Glutamatergic neuron (in vitro differentiated cells): ENCODE data around the gene ZBTB5. TPM values are rescaled to one million over a fixed set of nuclear protein-coding genes. Genes with fewer than 3 reads are reported as not detected.

Source experiments
- DNase-seq: peaks from one replicate; pipeline ENCODE4 v3.0.0; 2022
- H3K27ac Mint-ChIP-seq: one replicate; pipeline ENCODE4 v1.8.0; 2020; ENCODE audit warnings: mild to moderate bottlenecking, mixed read lengths, inconsistent platforms; ENCODE audit not compliant: unreplicated experiment
- H3K27me3 Mint-ChIP-seq: one replicate; pipeline ENCODE4 v1.8.0; 2020; ENCODE audit warnings: mild to moderate bottlenecking, moderate library complexity, mixed read lengths, inconsistent platforms; ENCODE audit not compliant: unreplicated experiment
- H3K36me3 Mint-ChIP-seq: one replicate; pipeline ENCODE4 v1.8.0; 2020; ENCODE audit warnings: mild to moderate bottlenecking, mixed read lengths, inconsistent platforms; ENCODE audit not compliant: unreplicated experiment
- H3K4me1 Mint-ChIP-seq: one replicate; pipeline ENCODE4 v1.8.0; 2020; ENCODE audit warnings: mild to moderate bottlenecking, low read depth, mixed read lengths, inconsistent platforms; ENCODE audit not compliant: unreplicated experiment
- H3K4me3 Mint-ChIP-seq: one replicate; pipeline ENCODE4 v1.8.0; 2020; ENCODE audit warnings: mild to moderate bottlenecking, mixed read lengths, inconsistent platforms; ENCODE audit not compliant: unreplicated experiment
- H3K9me3 Mint-ChIP-seq: one replicate; pipeline ENCODE4 v1.8.0; 2020; ENCODE audit warnings: mild to moderate bottlenecking, moderate library complexity, mixed read lengths, inconsistent platforms; ENCODE audit not compliant: unreplicated experiment
- total RNA-seq: library from RNA; stranded (reverse); fragmentation: NEBNext Ultra II Directional; extraction: Animal tissue kit (Norgen Biotek cat#: 25700); gene quantifications from one replicate; pipeline ENCODE4 v1.2.1, GENCODE V29; 2021; ENCODE audit not compliant: unreplicated experiment
- TF ChIP-seq, protein P1 (sequence below): fragments of 200-600 bp; sonication (generic); IDR thresholded peaks from one replicate; pipeline ENCODE4 v1.5.0; 2021; ENCODE audit not compliant: partially characterized antibody, unreplicated experiment

The ZBTB5 gene
- total RNA-seq, 1 donor from 2014 or later = 14.3 TPM

DNA sequence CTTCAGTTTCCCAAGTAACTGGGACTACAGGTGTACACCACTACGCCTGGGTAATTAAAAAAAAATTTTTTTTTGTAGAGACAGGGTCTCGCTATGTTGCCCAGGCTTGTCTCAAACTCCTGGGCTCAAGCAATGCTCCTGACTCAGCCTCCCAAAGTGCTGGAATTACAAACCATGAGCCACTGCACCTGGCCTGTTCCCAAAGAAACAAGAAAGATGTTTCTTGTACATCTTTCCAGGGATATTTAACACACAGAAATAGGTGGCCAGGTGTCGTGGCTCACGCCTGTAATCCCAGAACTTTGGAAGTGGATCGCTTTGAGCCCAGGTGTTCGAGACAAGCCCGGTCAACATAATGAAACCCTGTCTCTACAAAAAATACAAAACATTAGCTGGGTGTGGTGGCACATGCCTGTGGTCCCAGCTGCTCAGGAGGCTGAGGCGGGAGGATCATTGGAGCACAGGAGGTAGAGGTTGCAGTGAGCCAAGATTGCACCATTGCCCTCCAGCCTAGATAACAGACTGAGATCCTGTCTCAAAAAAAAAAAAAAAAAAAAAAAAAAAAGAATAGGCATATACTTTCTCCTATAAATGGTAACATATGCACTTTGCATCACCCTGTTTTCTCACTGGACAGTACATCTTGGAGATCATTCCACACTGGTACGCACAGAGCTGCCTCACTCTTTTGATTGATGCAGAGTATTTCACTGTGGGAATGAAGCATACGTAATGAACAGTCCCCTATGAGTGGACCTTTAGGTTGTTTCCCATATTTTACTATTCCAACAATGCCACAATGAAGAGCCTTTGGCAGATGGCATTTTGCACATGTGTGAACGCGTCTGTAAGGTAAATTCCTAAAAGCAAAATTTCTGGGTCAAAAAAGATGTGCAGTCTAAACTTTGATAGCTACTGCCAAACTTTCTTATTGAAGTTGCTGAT lies 44.7 kb downstream of the ZBTB5 start:
- Mint-ChIP-seq H3K9me3 (peaks cover 3% of the 10 kb centered on the region), H3K4me3 (no peak overlapping the region), H3K27ac (no peak overlapping the region), H3K27me3 (peaks cover 2% of the 10 kb centered on the region), H3K4me1 (peaks cover 6% of the 10 kb centered on the region), H3K36me3 (no peaks in the 10 kb centered on the region)
- DNase-seq = no peak
- TF ChIP-seq, protein P1, sequence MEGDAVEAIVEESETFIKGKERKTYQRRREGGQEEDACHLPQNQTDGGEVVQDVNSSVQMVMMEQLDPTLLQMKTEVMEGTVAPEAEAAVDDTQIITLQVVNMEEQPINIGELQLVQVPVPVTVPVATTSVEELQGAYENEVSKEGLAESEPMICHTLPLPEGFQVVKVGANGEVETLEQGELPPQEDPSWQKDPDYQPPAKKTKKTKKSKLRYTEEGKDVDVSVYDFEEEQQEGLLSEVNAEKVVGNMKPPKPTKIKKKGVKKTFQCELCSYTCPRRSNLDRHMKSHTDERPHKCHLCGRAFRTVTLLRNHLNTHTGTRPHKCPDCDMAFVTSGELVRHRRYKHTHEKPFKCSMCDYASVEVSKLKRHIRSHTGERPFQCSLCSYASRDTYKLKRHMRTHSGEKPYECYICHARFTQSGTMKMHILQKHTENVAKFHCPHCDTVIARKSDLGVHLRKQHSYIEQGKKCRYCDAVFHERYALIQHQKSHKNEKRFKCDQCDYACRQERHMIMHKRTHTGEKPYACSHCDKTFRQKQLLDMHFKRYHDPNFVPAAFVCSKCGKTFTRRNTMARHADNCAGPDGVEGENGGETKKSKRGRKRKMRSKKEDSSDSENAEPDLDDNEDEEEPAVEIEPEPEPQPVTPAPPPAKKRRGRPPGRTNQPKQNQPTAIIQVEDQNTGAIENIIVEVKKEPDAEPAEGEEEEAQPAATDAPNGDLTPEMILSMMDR = no peak

DNA sequence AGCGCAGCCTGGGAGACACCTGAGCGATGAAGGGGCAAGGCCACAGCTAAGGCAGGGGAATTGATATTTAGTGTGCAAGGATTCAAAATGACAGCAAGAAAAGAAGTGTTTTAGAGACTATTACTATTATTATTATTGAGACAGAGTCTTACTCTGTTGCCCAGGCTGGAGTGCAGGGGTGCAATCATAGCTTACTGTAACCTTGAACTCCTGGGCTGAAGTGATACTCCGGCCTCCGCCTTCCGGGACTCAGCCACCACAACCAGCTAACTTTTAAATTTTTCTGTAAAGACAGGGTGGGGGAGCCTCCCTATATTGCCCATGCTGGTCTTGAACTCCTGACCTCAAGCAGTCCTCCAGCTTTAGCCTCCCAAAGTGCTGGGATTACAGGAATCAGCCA lies 46.0 kb downstream of the ZBTB5 start:
- no peak for DNase-seq
- H3K4me3 Mint-ChIP-seq = no peak overlapping the region
- H3K36me3 Mint-ChIP-seq = no peaks in the 10 kb centered on the region
- H3K27me3 Mint-ChIP-seq = peaks cover 8% of the 10 kb centered on the region
- H3K9me3 Mint-ChIP-seq = peaks cover 3% of the 10 kb centered on the region
- H3K27ac Mint-ChIP-seq = no peak overlapping the region
- TF ChIP-seq, protein P1 = no peak
- H3K4me1 Mint-ChIP-seq = peaks cover 11% of the 10 kb centered on the region

DNA sequence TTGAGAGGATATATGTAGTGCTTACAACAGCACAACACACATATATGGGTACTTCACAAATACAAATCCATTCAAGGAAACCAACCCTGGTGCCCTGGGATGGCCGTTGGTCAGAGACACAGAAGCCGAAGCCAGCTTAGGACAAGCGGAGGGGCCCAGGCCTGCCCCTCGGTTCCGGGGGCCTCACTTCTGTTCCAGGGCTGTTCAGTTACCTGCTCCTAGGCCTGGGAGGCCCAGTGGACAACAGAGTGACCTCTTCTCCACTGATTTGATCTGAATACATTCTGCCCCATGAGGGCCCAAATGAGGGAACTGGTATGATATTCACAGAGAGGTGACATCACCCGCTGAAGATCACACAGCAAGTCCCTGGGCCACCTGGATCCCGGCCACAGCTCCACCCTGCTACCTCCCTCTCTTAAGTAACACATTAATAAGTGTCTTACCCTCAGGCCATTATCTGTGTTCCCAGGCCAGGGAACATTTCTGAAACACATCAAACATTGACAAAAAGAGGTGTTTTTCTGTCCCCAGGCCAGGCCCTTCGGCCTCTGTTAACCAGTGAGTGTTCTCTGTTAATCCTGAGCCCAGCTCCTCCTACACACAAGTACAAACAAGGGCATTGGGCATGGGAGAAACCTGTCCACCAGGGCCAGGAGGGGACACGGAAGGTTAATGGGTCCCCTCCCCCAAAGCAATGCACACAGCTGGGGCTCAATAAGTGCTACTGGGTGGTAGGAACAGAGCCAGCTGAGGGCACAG lies 47.2 kb downstream of the ZBTB5 start:
- Mint-ChIP-seq H3K27ac (no peak overlapping the region), H3K4me1 (peaks cover 13% of the 10 kb centered on the region), H3K9me3 (peaks cover 1% of the 10 kb centered on the region), H3K27me3 (peaks cover 9% of the 10 kb centered on the region), H3K4me3 (no peak overlapping the region), H3K36me3 (no peaks in the 10 kb centered on the region)
- TF ChIP-seq, protein P1 = no peak
- DNase-seq = no peak

DNA sequence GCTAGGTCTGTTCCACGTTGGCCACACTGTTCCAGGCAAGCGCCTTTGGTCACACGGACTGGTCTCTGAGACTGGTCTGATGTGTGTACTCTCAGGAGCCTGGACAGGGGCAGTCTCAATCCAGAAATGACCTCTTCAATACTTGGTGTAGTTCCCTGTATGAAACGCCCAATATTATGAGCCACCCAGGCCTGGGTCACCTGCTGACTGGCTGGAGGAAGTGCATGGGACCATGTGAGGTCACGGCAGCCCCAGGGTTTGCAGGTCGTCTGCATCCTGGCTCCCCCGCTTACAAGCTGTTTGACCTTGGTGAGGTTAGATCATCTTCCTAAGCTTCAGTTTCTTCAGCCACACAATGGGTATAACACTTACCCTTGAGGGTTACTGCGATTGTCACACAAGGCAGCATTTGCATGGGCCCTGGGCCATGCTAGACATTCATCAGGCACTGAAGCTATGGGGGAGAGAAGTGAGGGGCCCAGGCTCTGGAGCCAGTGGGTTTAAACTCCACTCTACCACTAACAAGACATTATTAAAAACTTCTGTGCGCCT lies 47.9 kb downstream of the ZBTB5 start:
- no peak for DNase-seq
- Mint-ChIP-seq H3K27me3 (peaks cover 9% of the 10 kb centered on the region), H3K36me3 (no peaks in the 10 kb centered on the region), H3K9me3 (peaks cover 1% of the 10 kb centered on the region), H3K4me3 (no peak overlapping the region), H3K27ac (no peak overlapping the region), H3K4me1 (peaks cover 17% of the 10 kb centered on the region)
- TF ChIP-seq, protein P1 = no peak
